SK-N-SH (cell line): ENCODE measurements around the gene GMEB1.

Experiments used
- CHD2 ChIP-seq: fragments of 150-350 bp; IDR thresholded peaks from 2 replicates; pipeline ENCODE4 v1.6.1; 2018; ENCODE audit warnings: low read length; ENCODE audit not compliant: partially characterized antibody
- CTCF ChIP-seq: fragments of 200-600 bp; sonication (generic); IDR thresholded peaks from 2 replicates; pipeline ENCODE4 v1.6.1; 2017; ENCODE audit warnings: antibody characterized with exemption, mild to moderate bottlenecking, moderate library complexity
- EP300 ChIP-seq, 2 experiments: IDR thresholded peaks; 2 replicates each; pipeline versions ENCODE4 v1.4.0 to v1.6.1; 2012; ENCODE audit warnings: borderline replicate concordance in 1 of 2, low read depth in 1 of 2, low read length in 1 of 2
- EZH2phosphoT487 ChIP-seq: fragments of 200-600 bp; sonication (generic); IDR thresholded peaks from 2 replicates; pipeline ENCODE4 v1.6.1; 2017; ENCODE audit warnings: low read depth, mixed run types, mild to moderate bottlenecking, antibody characterized with exemption, moderate library complexity, borderline replicate concordance
- FOXJ3 ChIP-seq: sonication (generic); formaldehyde crosslinking; IDR thresholded peaks from 2 replicates; pipeline ENCODE4 v1.5.1; 2020; ENCODE audit warnings: mild to moderate bottlenecking, missing genetic modification reagents
- GABPA ChIP-seq: IDR thresholded peaks from 2 replicates; pipeline ENCODE4 v1.4.0; 2012; ENCODE audit warnings: low read depth, mild to moderate bottlenecking
- MXI1 ChIP-seq: IDR thresholded peaks from 2 replicates; pipeline ENCODE4 v1.6.1; 2012; ENCODE audit warnings: mild to moderate bottlenecking, low read depth, low read length, improper control_type of control experiment
- POLR2AphosphoS5 ChIP-seq: IDR thresholded peaks from 2 replicates; pipeline ENCODE4 v1.6.1; 2012; ENCODE audit warnings: low read depth, low read length
- TAF1 ChIP-seq: IDR thresholded peaks from 2 replicates; pipeline ENCODE4 v1.6.1; 2012; ENCODE audit warnings: low read depth, mild to moderate bottlenecking, low read length, moderate library complexity, borderline replicate concordance
- YY1 ChIP-seq: IDR thresholded peaks from 2 replicates; pipeline ENCODE4 v1.4.0; 2012; ENCODE audit warnings: low read depth, mild to moderate bottlenecking
- ZBTB33 ChIP-seq: IDR thresholded peaks from 2 replicates; pipeline ENCODE4 v1.4.0; 2012; ENCODE audit warnings: low read depth, borderline replicate concordance
- TF ChIP-seq, protein P1 (sequence below): IDR thresholded peaks from 2 replicates; pipeline ENCODE4 v1.6.1; 2012; ENCODE audit warnings: mild to moderate bottlenecking, low read depth, low read length, moderate library complexity
- TF ChIP-seq, protein P2 (sequence below): IDR thresholded peaks from 2 replicates; pipeline ENCODE4 v1.4.0; 2012; ENCODE audit warnings: low read depth

- TF ChIP-seq CTCF (no peak), POLR2AphosphoS5 (no peak), EP300 (IDR thresholded peaks at IDR 0.05; ENCODE audit: borderline replicate concordance in 1 of 2, low read depth in 1 of 2, low read length in 1 of 2) (no peak), ZBTB33 (no peak), FOXJ3 (no peak), CHD2 (no peak), TAF1 (no peak), YY1 (no peak), MXI1 (no peak), EZH2phosphoT487 (no peak), GABPA (no peak)
- TF ChIP-seq, protein P1, sequence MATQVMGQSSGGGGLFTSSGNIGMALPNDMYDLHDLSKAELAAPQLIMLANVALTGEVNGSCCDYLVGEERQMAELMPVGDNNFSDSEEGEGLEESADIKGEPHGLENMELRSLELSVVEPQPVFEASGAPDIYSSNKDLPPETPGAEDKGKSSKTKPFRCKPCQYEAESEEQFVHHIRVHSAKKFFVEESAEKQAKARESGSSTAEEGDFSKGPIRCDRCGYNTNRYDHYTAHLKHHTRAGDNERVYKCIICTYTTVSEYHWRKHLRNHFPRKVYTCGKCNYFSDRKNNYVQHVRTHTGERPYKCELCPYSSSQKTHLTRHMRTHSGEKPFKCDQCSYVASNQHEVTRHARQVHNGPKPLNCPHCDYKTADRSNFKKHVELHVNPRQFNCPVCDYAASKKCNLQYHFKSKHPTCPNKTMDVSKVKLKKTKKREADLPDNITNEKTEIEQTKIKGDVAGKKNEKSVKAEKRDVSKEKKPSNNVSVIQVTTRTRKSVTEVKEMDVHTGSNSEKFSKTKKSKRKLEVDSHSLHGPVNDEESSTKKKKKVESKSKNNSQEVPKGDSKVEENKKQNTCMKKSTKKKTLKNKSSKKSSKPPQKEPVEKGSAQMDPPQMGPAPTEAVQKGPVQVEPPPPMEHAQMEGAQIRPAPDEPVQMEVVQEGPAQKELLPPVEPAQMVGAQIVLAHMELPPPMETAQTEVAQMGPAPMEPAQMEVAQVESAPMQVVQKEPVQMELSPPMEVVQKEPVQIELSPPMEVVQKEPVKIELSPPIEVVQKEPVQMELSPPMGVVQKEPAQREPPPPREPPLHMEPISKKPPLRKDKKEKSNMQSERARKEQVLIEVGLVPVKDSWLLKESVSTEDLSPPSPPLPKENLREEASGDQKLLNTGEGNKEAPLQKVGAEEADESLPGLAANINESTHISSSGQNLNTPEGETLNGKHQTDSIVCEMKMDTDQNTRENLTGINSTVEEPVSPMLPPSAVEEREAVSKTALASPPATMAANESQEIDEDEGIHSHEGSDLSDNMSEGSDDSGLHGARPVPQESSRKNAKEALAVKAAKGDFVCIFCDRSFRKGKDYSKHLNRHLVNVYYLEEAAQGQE = no peak
- TF ChIP-seq, protein P2, sequence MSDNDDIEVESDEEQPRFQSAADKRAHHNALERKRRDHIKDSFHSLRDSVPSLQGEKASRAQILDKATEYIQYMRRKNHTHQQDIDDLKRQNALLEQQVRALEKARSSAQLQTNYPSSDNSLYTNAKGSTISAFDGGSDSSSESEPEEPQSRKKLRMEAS = no peak
These were observed 98.1 kb downstream of the GMEB1 start for GRCh38 chr1:28766532-28767183.
